ENCODE results near the gene EXOC1.
A peak's percentile ranks its signal among the peaks of the same experiment; 100 is the strongest.
"Not testable (repeated sequence)": the region's sequence is repeated elsewhere in the genome, so short reads cannot be mapped to it uniquely, and the experiment has no call there.

The EXOC1 gene, protein sequence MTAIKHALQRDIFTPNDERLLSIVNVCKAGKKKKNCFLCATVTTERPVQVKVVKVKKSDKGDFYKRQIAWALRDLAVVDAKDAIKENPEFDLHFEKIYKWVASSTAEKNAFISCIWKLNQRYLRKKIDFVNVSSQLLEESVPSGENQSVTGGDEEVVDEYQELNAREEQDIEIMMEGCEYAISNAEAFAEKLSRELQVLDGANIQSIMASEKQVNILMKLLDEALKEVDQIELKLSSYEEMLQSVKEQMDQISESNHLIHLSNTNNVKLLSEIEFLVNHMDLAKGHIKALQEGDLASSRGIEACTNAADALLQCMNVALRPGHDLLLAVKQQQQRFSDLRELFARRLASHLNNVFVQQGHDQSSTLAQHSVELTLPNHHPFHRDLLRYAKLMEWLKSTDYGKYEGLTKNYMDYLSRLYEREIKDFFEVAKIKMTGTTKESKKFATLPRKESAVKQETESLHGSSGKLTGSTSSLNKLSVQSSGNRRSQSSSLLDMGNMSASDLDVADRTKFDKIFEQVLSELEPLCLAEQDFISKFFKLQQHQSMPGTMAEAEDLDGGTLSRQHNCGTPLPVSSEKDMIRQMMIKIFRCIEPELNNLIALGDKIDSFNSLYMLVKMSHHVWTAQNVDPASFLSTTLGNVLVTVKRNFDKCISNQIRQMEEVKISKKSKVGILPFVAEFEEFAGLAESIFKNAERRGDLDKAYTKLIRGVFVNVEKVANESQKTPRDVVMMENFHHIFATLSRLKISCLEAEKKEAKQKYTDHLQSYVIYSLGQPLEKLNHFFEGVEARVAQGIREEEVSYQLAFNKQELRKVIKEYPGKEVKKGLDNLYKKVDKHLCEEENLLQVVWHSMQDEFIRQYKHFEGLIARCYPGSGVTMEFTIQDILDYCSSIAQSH

GRCh38 chr4:55853484-55854046 is at the start of gene EXOC1:
EXOC1 (plus strand) TSS chr4:55853648; CDS start chr4:55858324, 4,676 bp downstream.
- peak; percentile 97 for DNase-seq (ENCODE audit: low spot score)

- DNase-seq (ENCODE audit: low spot score): no peak
These were observed 45.9 kb upstream of the EXOC1 start for GRCh38 chr4:55807556-55807955.

DNA sequence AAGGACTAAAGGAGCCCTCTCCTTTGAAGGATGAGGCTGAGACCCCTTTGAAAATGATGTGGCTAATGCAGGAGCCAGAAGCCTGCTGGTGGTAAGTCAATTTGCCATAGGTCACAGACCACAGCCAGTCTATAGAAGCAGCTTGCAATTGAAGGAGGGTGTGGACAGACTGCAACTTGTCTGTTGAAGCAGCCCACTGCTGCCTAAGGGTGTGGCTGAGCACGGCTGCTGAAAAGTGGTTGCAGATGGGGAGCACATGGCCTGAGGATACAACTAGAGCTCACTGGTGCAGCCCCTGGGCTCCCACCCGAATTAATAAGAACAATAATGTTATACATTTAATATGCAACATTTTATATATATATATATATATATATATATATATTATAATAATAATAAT is 45.3 kb upstream of the EXOC1 start:
- no peak for DNase-seq (ENCODE audit: low spot score)

GRCh38 chr4:55808632-55809031 is 44.8 kb upstream of the EXOC1 start:
- DNase-seq (ENCODE audit: low spot score): no peak

GRCh38 chr4:55817691-55818090 is 35.8 kb upstream of the EXOC1 start:
- no peak for DNase-seq (ENCODE audit: low spot score)

GRCh38 chr4:55819634-55820033 is 33.8 kb upstream of the EXOC1 start, which contains the start of gene EXOC1L:
EXOC1L (plus strand) TSS chr4:55819790; CDS start chr4:55820027, 237 bp downstream.
- DNase-seq (ENCODE audit: low spot score): no peak

GRCh38 chr4:55820279-55820678 is 33.2 kb upstream of the EXOC1 start:
- no peak for DNase-seq (ENCODE audit: low spot score)

DNA sequence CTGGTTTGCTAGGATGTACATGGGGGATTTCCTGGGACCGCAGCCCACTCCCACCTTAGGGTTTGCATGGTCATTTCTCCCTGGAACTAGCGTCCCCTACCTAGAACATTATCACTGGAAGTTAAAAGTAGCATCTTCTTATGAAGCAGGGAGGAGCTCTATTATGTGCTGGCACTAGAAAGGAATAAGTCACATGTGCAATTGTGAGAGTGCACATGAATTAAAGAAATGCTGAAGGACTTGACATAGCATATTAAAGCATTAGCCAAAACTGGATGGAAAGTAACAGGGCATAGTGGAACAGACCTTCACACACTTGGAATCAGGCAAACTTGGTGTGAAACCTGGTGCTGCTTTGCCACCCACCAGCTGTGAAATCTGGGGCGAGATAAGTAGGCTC is 31.1 kb upstream of the EXOC1 start:
- no peak for DNase-seq (ENCODE audit: low spot score)

GRCh38 chr4:55824865-55825264 is 28.6 kb upstream of the EXOC1 start:
- DNase-seq (ENCODE audit: low spot score): no peak

DNA sequence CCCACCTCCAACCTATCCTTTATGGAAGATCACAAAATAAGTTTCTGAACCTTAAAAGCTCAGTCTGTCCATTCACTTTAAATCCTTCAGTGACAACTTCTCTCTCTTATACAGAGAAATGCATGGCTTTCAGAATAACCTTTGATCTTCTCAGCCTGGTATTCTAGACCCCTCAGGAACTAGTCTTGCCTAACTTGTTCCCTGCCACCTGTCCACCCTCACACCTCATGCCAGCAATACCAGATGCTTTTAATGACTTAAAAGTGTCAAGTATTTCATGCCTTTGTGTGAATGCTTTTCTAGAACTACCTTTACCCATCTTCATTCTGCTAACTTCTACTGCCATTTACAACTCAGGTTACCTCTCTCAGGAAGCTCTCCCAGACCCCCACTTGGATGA is 26.5 kb upstream of the EXOC1 start:
- DNase-seq (ENCODE audit: low spot score): no peak

GRCh38 chr4:55827582-55827981 is 25.9 kb upstream of the EXOC1 start:
- no peak for DNase-seq (ENCODE audit: low spot score)

- DNase-seq (ENCODE audit: low spot score): no peak
These were observed 23.4 kb upstream of the EXOC1 start for GRCh38 chr4:55830048-55830447.

DNA sequence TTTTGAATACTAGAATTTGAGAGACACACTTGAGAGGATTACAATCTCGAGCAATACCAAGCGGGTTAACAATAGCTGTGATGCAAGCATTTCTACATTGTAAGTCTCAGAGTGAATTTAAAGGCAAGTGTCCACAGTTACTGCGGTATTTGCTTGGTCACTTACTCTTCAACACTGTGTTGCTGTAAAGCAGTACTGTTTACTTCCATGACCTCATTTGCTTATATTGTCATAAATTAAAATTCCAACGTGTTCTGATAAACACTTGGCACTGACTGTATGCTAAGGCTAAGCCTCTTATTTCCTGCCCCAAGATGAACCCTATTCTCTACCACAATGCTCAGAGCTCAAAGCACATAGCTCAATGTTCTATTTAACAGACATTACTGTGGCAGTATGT is 22.7 kb upstream of the EXOC1 start:
- no peak for DNase-seq (ENCODE audit: low spot score)

DNA sequence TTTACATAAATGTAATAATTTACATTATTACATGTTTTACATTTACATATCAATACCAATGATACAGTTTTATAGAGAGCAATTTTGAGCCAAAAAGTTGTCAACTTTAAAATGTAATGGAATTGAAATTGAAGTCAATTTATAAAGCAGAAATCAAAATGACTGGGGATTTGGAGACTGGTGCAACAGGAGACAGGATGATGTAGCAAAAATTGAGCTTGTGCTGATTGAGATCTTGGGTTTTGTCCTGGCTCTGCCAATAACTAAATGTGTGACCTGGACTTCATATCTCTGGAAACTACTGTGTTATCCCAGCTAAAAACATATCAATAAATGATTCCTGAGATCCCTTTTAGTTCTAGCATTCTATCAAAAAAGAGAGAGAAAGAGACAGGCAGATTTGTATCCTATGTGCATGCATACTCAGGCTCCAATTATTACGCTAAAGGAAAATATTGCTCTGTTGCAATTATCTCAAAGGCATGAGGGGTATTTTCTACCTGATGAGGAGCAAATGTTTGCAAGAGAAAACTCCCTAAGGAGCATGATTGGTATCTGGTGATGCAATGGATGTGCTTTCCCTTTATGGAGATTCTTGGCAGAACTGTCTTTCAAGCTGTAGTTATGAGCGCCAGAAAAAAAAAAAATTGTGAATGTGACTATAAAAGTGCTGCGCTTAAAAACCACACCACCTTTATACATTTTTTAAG is 19.2 kb upstream of the EXOC1 start:
- DNase-seq (ENCODE audit: low spot score): no peak

DNA sequence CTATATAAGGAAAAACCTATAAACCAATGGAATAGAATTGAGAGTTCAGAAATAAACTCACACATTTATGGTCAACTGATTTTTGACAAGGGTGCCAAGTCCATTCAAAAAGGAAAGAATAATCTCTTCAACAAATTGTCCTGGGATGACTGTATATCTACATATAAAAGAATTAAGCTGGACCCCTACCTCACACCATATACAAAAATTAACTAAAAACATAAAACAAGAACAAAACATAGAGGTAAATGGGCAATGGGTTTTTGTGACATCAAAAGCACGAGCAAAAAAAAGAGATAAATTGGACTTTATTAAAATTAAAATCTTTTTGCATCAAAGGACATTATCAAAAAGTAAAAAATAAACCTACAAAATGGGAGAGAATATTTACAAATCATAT is 15.5 kb upstream of the EXOC1 start:
- DNase-seq (ENCODE audit: low spot score): no peak

- no peak for DNase-seq (ENCODE audit: low spot score)
These were observed 15.1 kb upstream of the EXOC1 start for GRCh38 chr4:55838356-55838755.

- DNase-seq (ENCODE audit: low spot score): no peak
These were observed 14.5 kb upstream of the EXOC1 start for GRCh38 chr4:55838952-55839351.

DNA sequence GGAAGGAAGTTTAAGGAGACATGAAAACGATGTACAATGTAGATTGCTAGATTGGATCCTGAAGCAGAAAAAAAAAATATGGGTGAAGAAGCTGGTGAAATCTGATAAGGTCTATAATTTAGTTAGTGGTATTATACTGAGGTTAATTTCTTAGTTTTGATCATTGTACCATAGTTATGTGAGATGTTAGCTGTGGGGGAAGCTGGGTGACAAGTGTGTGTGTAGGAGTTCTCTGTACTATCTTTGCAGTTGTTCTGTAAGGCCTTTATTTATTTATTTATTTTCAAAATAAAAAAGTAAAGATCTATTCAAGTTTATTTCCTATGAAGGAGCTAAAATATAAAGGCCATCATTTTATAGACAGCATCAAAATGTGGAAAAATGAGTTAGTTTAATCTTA is 12.5 kb upstream of the EXOC1 start:
- DNase-seq (ENCODE audit: low spot score): no peak

DNA sequence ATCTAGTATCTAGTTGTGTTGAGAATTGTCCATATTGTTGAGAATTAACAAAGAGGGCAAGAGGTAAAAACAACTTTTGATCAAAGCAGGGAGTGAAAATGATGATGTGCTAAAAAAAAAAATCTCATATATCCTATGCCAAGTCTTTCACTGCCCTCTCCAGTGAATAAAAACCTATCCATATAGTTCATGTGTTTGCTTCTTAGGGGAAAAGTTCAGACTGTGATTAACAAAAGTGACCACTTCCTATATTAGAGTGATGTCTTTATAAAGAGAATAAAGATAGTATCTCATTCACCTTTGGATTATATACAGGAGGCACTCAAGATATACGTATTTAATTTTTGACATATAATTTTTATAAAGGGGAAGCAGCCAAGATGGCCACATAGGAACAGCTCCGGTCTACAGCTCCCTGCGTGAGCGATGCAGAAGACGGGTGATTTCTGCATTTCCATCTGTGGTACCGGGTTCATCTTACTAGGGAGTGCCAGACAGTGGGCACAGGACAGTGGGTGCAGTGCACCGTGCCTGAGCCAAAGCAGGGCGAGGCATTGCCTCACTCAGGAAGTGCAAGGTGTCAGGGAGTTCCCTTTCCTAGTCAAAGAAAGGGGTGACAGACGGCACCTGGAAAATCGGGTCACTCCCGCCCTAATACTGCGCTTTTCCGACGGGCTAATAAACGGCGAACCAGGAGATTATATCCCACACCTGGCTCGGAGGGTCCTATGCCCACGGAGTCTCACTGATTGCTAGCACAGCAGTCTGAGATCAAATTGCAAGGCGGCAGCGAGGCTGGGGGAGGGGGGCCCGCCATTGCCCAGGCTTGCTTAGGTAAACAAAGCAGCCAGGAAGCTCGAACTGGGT is 11.8 kb upstream of the EXOC1 start:
- not testable (repeated sequence) for DNase-seq (ENCODE audit: low spot score)

GRCh38 chr4:55842312-55842711 is 11.1 kb upstream of the EXOC1 start:
- DNase-seq (ENCODE audit: low spot score): not testable (repeated sequence)

DNA sequence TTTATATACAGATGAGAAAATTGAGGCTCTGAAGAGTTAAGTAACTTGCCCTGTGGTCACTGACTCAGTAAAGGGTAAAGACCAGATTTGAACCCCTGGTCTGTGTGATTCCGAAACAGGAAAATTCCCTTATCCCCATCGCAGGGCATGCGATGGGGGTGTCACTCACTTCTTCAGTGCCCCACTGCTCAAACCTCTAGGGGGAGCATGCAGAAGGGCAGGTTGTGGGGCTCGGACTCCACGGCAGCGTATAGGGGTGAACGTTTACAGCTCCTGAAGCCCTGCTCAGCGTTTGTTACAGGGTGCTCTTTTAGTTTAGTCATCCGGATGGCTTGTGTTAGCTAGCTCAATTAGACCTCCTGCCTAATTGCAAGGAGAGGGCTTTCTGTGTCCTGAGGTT is 3.7 kb upstream of the EXOC1 start:
- DNase-seq (ENCODE audit: low spot score): no peak

Measured in kidney tubule cell (primary cell).